CD8-positive, alpha-beta memory T cell (primary cell): ENCODE measurements around the gene CACNG4. TPM values are rescaled to one million over a fixed set of nuclear protein-coding genes. Genes with fewer than 3 reads are reported as not detected.

Experiments used
- CTCF ChIA-PET: fragments of 350-600 bp; sonication (Branson Sonifier 250); formaldehyde crosslinking; loops from one replicate; lab custom pipeline; 2021; ENCODE audit warnings: antibody characterized with exemption; lab: Charles Lee
- POLR2A ChIA-PET: fragments of 350-600 bp; sonication (Branson Sonifier 250); formaldehyde crosslinking; loops from one replicate; lab custom pipeline; 2021; ENCODE audit warnings: antibody characterized with exemption; lab: Charles Lee
- DNase-seq, 5 donors: peaks; one replicate each; pipeline versions ENCODE4 v3.0.0 to v3.0.0-alpha.2; 2020 to 2022; ENCODE audit warnings: mixed read lengths in 1 of 5
- H3K27ac ChIP-seq: one replicate; pipeline ENCODE4 v1.7.0; 2013; ENCODE audit warnings: low read depth, mild to moderate bottlenecking, low read length, moderate library complexity
- H3K27me3 ChIP-seq: 2 replicates; pipeline ENCODE4 v1.7.0; 2013; ENCODE audit warnings: low read length, mild to moderate bottlenecking; ENCODE audit not compliant: insufficient read depth, poor library complexity, severe bottlenecking
- H3K36me3 ChIP-seq: 2 replicates; pipeline ENCODE4 v1.7.0; 2013; ENCODE audit warnings: mild to moderate bottlenecking, low read length, moderate library complexity; ENCODE audit not compliant: insufficient read depth
- H3K4me1 ChIP-seq: 2 replicates; pipeline ENCODE4 v1.7.0; 2013; ENCODE audit warnings: mild to moderate bottlenecking, low read length, moderate library complexity; ENCODE audit not compliant: insufficient read depth
- H3K4me3 ChIP-seq: 2 replicates; pipeline ENCODE4 v1.7.0; 2013; ENCODE audit warnings: mild to moderate bottlenecking, low read length
- H3K9me3 ChIP-seq: 2 replicates; pipeline ENCODE4 v1.7.0; 2013; ENCODE audit warnings: mild to moderate bottlenecking, low read length
- H3K27ac Mint-ChIP-seq, 8 donors: one replicate each; pipeline ENCODE4 v1.8.0; 2020 to 2021; ENCODE audit warnings: mixed read lengths in 8 of 8, mild to moderate bottlenecking in 6 of 8, inconsistent platforms in 3 of 8, moderate library complexity in 3 of 8
- H3K27me3 Mint-ChIP-seq, 2 donors: one replicate each; pipeline ENCODE4 v1.8.0; 2020 to 2021; ENCODE audit warnings: mixed read lengths in 2 of 2, mild to moderate bottlenecking in 1 of 2, moderate library complexity in 1 of 2
- H3K36me3 Mint-ChIP-seq, 3 donors: one replicate each; pipeline ENCODE4 v1.8.0; 2020 to 2021; ENCODE audit warnings: mixed read lengths in 3 of 3, inconsistent platforms in 1 of 3, mild to moderate bottlenecking in 1 of 3
- H3K4me1 Mint-ChIP-seq, 3 donors: one replicate each; pipeline ENCODE4 v1.8.0; 2020 to 2021; ENCODE audit warnings: mixed read lengths in 3 of 3, inconsistent platforms in 1 of 3, mild to moderate bottlenecking in 1 of 3
- H3K4me3 Mint-ChIP-seq, 7 donors: one replicate each; pipeline ENCODE4 v1.8.0; 2020 to 2021; ENCODE audit warnings: mixed read lengths in 7 of 7, mild to moderate bottlenecking in 6 of 7, moderate library complexity in 4 of 7, inconsistent platforms in 2 of 7
- H3K9me3 Mint-ChIP-seq, 5 donors: one replicate each; pipeline ENCODE4 v1.8.0; 2020 to 2022; ENCODE audit warnings: mixed read lengths in 5 of 5, mild to moderate bottlenecking in 3 of 5, moderate library complexity in 2 of 5, inconsistent platforms in 1 of 5
- polyA plus RNA-seq: library from polyadenylated mRNA; unstranded; fragments of 300-500 nt; fragmentation: Illumina TruSeq; gene quantifications from one replicate; pipeline ENCODE4 v1.2.3, GENCODE V29; 2021
- total RNA-seq, 2 experiments: library from RNA; stranded (reverse); gene quantifications; one replicate each; pipeline ENCODE4 v1.2.3, GENCODE V29; 2021

CACNG4 gene
- total and polyA plus RNA-seq, 3 experiments from 2014 or later: not detected

DNA sequence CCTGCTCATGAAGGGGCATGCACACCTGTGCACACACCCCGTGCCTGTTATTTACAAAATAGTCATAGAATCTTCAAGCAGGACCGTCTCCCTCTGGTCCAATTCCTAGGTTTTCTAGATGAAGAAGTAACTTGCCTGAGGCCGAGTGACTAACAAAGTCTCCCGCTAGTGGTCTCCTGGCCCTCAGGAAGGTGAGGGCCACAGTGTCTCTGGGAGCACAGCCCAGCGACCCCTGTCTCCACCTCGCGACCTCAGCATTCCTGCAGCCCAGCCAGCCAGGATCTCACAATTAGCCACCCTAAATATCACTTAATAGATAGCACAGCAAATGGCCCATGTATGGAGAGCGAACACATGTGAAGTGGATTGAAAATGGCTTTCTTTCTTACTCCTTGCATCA lies 49.4 kb downstream of the CACNG4 start:
- H3K27ac ChIP-seq: no peak overlapping the region
- Mint-ChIP-seq H3K36me3 (no peaks in the 10 kb centered on the region), H3K27me3 (peaks cover 16 to 41% of the 10 kb centered on the region in 2 donors), H3K9me3 (peaks cover 0 to 3% (median 0%) of the 10 kb centered on the region in 5 donors), H3K27ac (no peak overlapping the region), H3K4me1 (no peaks in the 10 kb centered on the region), H3K4me3 (no peak overlapping the region)
- H3K36me3 ChIP-seq: no peaks in the 10 kb centered on the region
- no peak overlapping the region for H3K4me3 ChIP-seq
- H3K9me3 ChIP-seq: no peaks in the 10 kb centered on the region
- no peaks in the 10 kb centered on the region for H3K27me3 ChIP-seq
- CTCF ChIA-PET: no interaction called here
- POLR2A ChIA-PET: no interaction called here
- no peak for DNase-seq
- H3K4me1 ChIP-seq: no peaks in the 10 kb centered on the region

DNA sequence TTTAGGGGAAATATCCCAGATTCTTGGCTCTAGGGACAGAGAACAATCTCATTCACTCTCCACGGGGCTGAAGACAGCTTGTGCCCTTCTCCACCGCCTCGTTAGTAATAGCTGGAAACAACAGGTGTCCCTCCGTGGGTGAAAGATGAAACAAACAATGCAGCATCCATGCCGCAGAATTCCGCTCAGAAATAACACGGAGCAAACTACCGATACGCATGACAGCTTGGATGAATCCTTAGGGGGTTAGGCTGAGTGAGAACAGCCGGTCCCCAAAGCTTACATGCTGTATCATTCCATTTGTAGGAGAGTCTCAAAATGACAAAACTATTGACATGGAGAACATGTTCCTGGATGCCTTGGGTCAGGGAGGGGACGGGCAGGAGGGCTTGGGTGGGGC lies 50.5 kb downstream of the CACNG4 start:
- no peaks in the 10 kb centered on the region for H3K4me1 ChIP-seq
- no peak overlapping the region for H3K4me3 ChIP-seq
- POLR2A ChIA-PET: no interaction called here
- no peaks in the 10 kb centered on the region for H3K9me3 ChIP-seq
- Mint-ChIP-seq H3K4me1 (no peaks in the 10 kb centered on the region), H3K36me3 (no peaks in the 10 kb centered on the region), H3K27ac (no peak overlapping the region), H3K4me3 (no peak overlapping the region), H3K27me3 (peaks cover 13 to 37% of the 10 kb centered on the region in 2 donors), H3K9me3 (peaks cover 0 to 2% (median 0%) of the 10 kb centered on the region in 5 donors)
- no peaks in the 10 kb centered on the region for H3K27me3 ChIP-seq
- no peak for DNase-seq
- H3K27ac ChIP-seq: no peak overlapping the region
- H3K36me3 ChIP-seq: no peaks in the 10 kb centered on the region
- CTCF ChIA-PET: no interaction called here

DNA sequence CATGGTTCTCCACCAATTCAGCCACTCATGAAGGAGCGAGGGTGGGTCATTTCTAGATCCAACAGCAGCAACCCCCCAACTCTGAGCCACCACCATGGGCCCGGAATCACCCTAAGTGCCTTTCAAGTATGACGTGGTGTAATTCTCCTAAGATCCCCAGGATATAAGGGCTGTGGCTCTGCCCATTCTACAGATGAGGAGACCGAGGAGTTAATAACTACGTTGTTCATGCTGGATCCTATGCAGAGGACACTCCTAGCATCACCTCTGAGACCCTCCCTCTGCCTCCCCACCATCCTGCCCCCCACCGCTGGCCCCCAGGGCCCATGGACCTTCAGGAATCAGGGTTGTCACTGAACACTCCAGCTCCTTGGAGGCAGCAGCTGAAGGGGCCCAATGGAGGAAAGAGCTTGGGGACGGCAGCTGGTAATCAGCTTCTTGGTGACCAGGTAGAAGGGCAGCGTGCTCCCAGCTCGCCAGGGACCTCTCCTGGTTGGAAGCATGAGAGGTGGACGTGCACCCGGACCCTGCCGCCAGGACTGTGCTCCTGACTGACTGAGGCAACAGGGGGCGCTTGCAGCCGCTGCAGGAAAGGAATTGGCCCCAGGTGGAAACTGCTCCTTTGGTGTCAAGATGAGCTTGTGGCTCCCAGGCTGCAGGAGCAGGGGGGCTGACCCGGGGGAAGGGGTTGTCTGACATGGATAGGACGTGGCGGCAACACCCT lies 51.7 kb downstream of the CACNG4 start:
- Histone ChIP-seq H3K4me3 (no peak overlapping the region), H3K27ac (no peak overlapping the region), H3K9me3 (no peaks in the 10 kb centered on the region), H3K4me1 (no peaks in the 10 kb centered on the region), H3K27me3 (no peaks in the 10 kb centered on the region), H3K36me3 (no peaks in the 10 kb centered on the region)
- Mint-ChIP-seq H3K4me3 (no peak overlapping the region), H3K9me3 (no peaks in the 10 kb centered on the region), H3K27ac (peak overlapping the region in 1 of 8 donors; percentile 81), H3K27me3 (peaks cover 10 to 28% of the 10 kb centered on the region in 2 donors), H3K4me1 (no peaks in the 10 kb centered on the region), H3K36me3 (no peaks in the 10 kb centered on the region)
- CTCF ChIA-PET: no interaction called here
- POLR2A ChIA-PET: no interaction called here
- no peak for DNase-seq

DNA sequence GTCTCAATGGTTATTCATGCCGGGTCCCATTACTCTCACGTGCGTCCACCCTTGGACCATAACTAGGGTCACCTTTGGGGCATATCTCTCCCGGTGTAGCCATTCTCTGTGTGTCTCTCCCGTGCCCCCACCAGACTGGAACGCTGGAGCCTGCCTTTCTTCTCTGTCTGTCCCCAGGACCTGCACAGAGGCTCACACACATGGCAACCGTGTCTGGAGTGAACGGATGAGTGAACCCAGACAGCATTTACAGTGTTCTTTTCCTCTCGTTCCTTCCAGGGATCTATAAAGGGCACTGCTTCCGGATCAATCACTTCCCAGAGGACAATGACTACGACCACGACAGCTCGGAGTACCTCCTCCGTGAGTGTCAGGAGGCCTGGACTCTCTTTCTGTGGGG lies 53.4 kb downstream of the CACNG4 start:
- Histone ChIP-seq H3K36me3 (no peaks in the 10 kb centered on the region), H3K4me1 (no peaks in the 10 kb centered on the region), H3K4me3 (no peak overlapping the region), H3K27me3 (no peaks in the 10 kb centered on the region), H3K27ac (no peak overlapping the region), H3K9me3 (no peaks in the 10 kb centered on the region)
- Mint-ChIP-seq H3K4me3 (no peak overlapping the region), H3K36me3 (no peaks in the 10 kb centered on the region), H3K27ac (no peak overlapping the region), H3K9me3 (no peaks in the 10 kb centered on the region), H3K4me1 (no peaks in the 10 kb centered on the region), H3K27me3 (peaks cover 8 to 12% of the 10 kb centered on the region in 2 donors)
- DNase-seq: no peak
- POLR2A ChIA-PET: no interaction called here
- CTCF ChIA-PET: no interaction called here

DNA sequence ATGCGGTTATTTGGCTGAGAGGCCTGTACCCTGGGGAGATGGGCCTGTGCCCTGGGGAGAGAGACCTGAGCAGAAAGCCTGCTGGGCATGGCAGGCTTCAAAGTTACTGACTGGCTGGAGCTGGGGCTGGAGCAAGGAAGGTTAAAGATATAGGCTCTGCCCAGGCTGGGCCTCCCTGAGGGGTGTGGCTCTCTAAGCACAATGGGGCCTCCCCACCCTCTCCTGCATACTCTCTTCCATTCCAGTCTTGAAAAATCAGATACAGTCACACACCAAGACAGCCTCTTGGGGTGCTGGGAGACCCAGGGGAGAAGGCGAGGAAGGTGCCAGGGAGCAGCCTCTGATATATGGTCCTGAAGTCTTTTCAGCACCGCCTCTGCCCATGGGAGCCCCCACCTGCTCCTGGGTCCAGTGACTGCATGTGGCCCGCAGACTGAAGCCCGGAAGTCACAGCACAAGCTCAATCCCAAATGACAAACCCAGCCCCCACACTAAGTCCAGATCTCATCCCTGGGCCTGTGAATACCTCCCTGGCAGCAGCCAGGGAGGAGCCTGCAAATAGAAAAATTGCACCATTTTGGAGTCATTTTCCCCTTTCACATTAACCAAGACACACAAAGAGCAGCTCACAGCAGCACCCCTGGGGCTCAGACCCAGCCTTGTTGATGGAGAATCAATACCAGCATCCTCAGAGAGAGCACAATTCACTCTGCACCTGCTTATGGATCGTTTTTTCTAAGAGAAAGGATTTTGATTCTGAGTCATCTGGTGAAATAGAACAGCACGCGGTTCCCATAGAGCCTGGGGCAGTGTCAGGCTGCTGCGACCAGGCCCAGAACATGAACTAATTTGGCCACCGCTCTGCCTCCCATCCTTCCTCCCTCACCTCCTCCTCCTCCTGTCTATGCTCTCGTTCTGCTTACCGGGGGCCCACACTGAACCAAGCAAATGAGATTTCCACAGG lies 54.2 kb downstream of the CACNG4 start:
- POLR2A ChIA-PET: no interaction called here
- H3K4me3 Mint-ChIP-seq: no peak overlapping the region
- H3K27ac Mint-ChIP-seq: no peak overlapping the region

GRCh38 chr17:67019809-67020208 lies 55.3 kb downstream of the CACNG4 start:
- Histone ChIP-seq H3K4me1 (no peaks in the 10 kb centered on the region), H3K27ac (no peak overlapping the region), H3K27me3 (no peaks in the 10 kb centered on the region), H3K36me3 (no peaks in the 10 kb centered on the region), H3K4me3 (no peak overlapping the region), H3K9me3 (no peaks in the 10 kb centered on the region)
- H3K4me3 Mint-ChIP-seq: no peak overlapping the region
- H3K9me3 Mint-ChIP-seq: no peaks in the 10 kb centered on the region
- H3K27ac Mint-ChIP-seq: no peak overlapping the region
- no peak for DNase-seq
- no peaks in the 10 kb centered on the region for H3K4me1 Mint-ChIP-seq
- ChIA-PET CTCF (interaction anchor here (0.6 kb wide), 1 partner anchor 341 kb away, joined by 3 read pairs; no protein-coding TSS in a partner anchor), POLR2A (no interaction called here)
- H3K36me3 Mint-ChIP-seq: no peaks in the 10 kb centered on the region
- H3K27me3 Mint-ChIP-seq: peaks cover 8 to 14% of the 10 kb centered on the region in 2 donors

More for the DNA sequence above, 54.2 kb downstream of the CACNG4 start:
- no peaks in the 10 kb centered on the region for H3K4me1 ChIP-seq
- CTCF ChIA-PET: no interaction called here
- no peaks in the 10 kb centered on the region for H3K36me3 Mint-ChIP-seq
- H3K9me3 ChIP-seq: no peaks in the 10 kb centered on the region
- H3K27ac ChIP-seq: no peak overlapping the region
- H3K27me3 ChIP-seq: no peaks in the 10 kb centered on the region
- no peaks in the 10 kb centered on the region for H3K9me3 Mint-ChIP-seq
- no peaks in the 10 kb centered on the region for H3K4me1 Mint-ChIP-seq
- H3K4me3 ChIP-seq: no peak overlapping the region
- H3K27me3 Mint-ChIP-seq: peaks cover 7 to 8% of the 10 kb centered on the region in 2 donors
- no peaks in the 10 kb centered on the region for H3K36me3 ChIP-seq
- no peak for DNase-seq

DNA sequence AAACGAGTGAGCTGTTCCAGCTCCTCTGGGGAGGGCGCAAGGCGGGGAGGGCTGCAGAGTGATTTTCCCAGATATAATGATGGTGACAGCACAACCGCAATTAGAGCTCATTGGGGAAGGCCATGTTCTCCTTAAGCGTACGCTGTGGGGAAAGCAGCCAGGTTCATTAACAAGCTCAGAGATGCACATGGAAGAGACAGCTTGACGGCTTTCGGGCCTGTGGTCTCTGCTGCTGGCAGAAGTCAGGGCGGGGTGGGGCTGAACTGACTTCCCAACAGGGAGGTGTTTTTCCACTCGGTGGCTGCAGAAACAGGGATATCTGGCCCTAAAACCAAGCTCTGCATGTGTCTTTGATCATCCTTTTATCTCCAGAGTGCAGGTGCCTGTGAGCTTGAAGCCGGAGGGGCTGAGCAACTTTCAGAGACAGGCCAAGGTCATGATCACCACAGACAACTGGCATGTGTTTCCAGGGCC lies 55.8 kb downstream of the CACNG4 start:
- POLR2A ChIA-PET: no interaction called here
- no peaks in the 10 kb centered on the region for H3K36me3 ChIP-seq
- H3K27me3 Mint-ChIP-seq: peaks cover 8 to 13% of the 10 kb centered on the region in 2 donors
- no peak overlapping the region for H3K4me3 Mint-ChIP-seq
- no peaks in the 10 kb centered on the region for H3K27me3 ChIP-seq
- CTCF ChIA-PET: interaction anchor here (0.9 kb wide), 1 partner anchor 20 kb away, joined by 3 read pairs; no protein-coding TSS in a partner anchor
- H3K4me1 Mint-ChIP-seq: no peaks in the 10 kb centered on the region
- H3K36me3 Mint-ChIP-seq: no peaks in the 10 kb centered on the region
- no peak overlapping the region for H3K27ac ChIP-seq
- no peaks in the 10 kb centered on the region for H3K4me1 ChIP-seq
- H3K9me3 ChIP-seq: no peaks in the 10 kb centered on the region
- DNase-seq: no peak
- H3K27ac Mint-ChIP-seq: no peak overlapping the region
- H3K4me3 ChIP-seq: no peak overlapping the region
- H3K9me3 Mint-ChIP-seq: no peaks in the 10 kb centered on the region

- Mint-ChIP-seq H3K27ac (no peak overlapping the region), H3K36me3 (no peaks in the 10 kb centered on the region), H3K27me3 (peaks cover 8 to 11% of the 10 kb centered on the region in 2 donors), H3K4me1 (no peaks in the 10 kb centered on the region), H3K4me3 (no peak overlapping the region), H3K9me3 (no peaks in the 10 kb centered on the region)
- no peak for DNase-seq
- H3K4me1 ChIP-seq: no peaks in the 10 kb centered on the region
- no peak overlapping the region for H3K27ac ChIP-seq
- no peaks in the 10 kb centered on the region for H3K9me3 ChIP-seq
- POLR2A ChIA-PET: no interaction called here
- no peaks in the 10 kb centered on the region for H3K36me3 ChIP-seq
- H3K4me3 ChIP-seq: no peak overlapping the region
- CTCF ChIA-PET: no interaction called here
- H3K27me3 ChIP-seq: no peaks in the 10 kb centered on the region
Observed at GRCh38 chr17:67021196-67021595, 56.7 kb downstream of the CACNG4 start.
